Mucosa of rectum (tissue), 2 donors: ENCODE results near the gene NSUN7.
"Not testable (repeated sequence)": the region's sequence is repeated elsewhere in the genome, so short reads cannot be mapped to it uniquely, and the experiment has no call there.

Source experiments
- H3K27ac ChIP-seq, 2 donors: one replicate each; pipeline ENCODE4 v1.7.0; 2013; ENCODE audit warnings: inconsistent platforms in 2 of 2, low read depth in 2 of 2, low read length in 2 of 2
- H3K27me3 ChIP-seq, 2 donors: one replicate each; pipeline ENCODE4 v1.7.0; 2013; ENCODE audit warnings: low read length in 2 of 2; ENCODE audit not compliant: control insufficient read depth in 2 of 2, insufficient read depth in 2 of 2
- H3K36me3 ChIP-seq, 2 donors: one replicate each; pipeline ENCODE4 v1.7.0; 2013; ENCODE audit warnings: low read length in 2 of 2; ENCODE audit not compliant: control insufficient read depth in 2 of 2, insufficient read depth in 2 of 2
- H3K4me1 ChIP-seq, 2 donors: one replicate each; pipeline ENCODE4 v1.7.0; 2013; ENCODE audit warnings: low read length in 2 of 2, mild to moderate bottlenecking in 1 of 2; ENCODE audit not compliant: control insufficient read depth in 2 of 2, insufficient read depth in 2 of 2
- H3K4me3 ChIP-seq, 2 donors: one replicate each; pipeline ENCODE4 v1.7.0; 2013; ENCODE audit warnings: low read length in 2 of 2
- H3K9ac ChIP-seq, 2 donors: one replicate each; pipeline ENCODE4 v1.7.0; 2013; ENCODE audit warnings: low read length in 2 of 2, low read depth in 1 of 2, mild to moderate bottlenecking in 1 of 2
- H3K9me3 ChIP-seq, 2 donors: one replicate each; pipeline ENCODE4 v1.7.0; 2013; ENCODE audit warnings: low read length in 2 of 2; ENCODE audit not compliant: control insufficient read depth in 2 of 2
- donor health status: healthy.
- donor health status: Normal muscosa, but diverticular disease.

The NSUN7 gene

GRCh38 chr4:40749717-40750460, at the start of gene NSUN7:
Gene NSUN7 (plus strand): TSS chr4:40749955. CDS start chr4:40750694, 739 bp downstream.
- Histone ChIP-seq H3K9me3 (no peaks in the 10 kb centered on the region), H3K36me3 (no peaks in the 10 kb centered on the region), H3K4me1 (no peaks in the 10 kb centered on the region), H3K4me3 (peak within 1 kb of the TSS; percentile 77 to 86), H3K27me3 (peaks cover 0 to 2% of the 10 kb centered on the region in 2 donors), H3K27ac (peak within 1 kb of the TSS; percentile 56 to 75), H3K9ac (peak within 1 kb of the TSS; percentile 58 to 83)

- Histone ChIP-seq H3K9ac (no peak overlapping the region), H3K36me3 (no peaks in the 10 kb centered on the region), H3K4me3 (no peak overlapping the region), H3K27me3 (no peaks in the 10 kb centered on the region), H3K4me1 (no peaks in the 10 kb centered on the region), H3K9me3 (no peaks in the 10 kb centered on the region), H3K27ac (no peak overlapping the region)
Measured at GRCh38 chr4:40702137-40702799, 47.5 kb upstream of the NSUN7 start.

GRCh38 chr4:40702800-40703151, 47.0 kb upstream of the NSUN7 start:
- Histone ChIP-seq H3K4me3 (no peak overlapping the region), H3K9ac (no peak overlapping the region), H3K27me3 (no peaks in the 10 kb centered on the region), H3K9me3 (no peaks in the 10 kb centered on the region), H3K27ac (no peak overlapping the region), H3K4me1 (no peaks in the 10 kb centered on the region), H3K36me3 (no peaks in the 10 kb centered on the region)

- no peaks in the 10 kb centered on the region for H3K36me3 ChIP-seq
- H3K27me3 ChIP-seq: no peaks in the 10 kb centered on the region
- no peak overlapping the region for H3K27ac ChIP-seq
- no peak overlapping the region for H3K4me3 ChIP-seq
- H3K9me3 ChIP-seq: no peaks in the 10 kb centered on the region
- H3K9ac ChIP-seq: no peak overlapping the region
- no peaks in the 10 kb centered on the region for H3K4me1 ChIP-seq
Measured at GRCh38 chr4:40704073-40704472, 45.7 kb upstream of the NSUN7 start.

GRCh38 chr4:40710484-40711254, 39.1 kb upstream of the NSUN7 start:
- H3K9ac ChIP-seq: no peak overlapping the region
- no peak overlapping the region for H3K4me3 ChIP-seq
- H3K4me1 ChIP-seq: no peaks in the 10 kb centered on the region
- no peaks in the 10 kb centered on the region for H3K36me3 ChIP-seq
- H3K27me3 ChIP-seq: no peaks in the 10 kb centered on the region
- H3K9me3 ChIP-seq: no peaks in the 10 kb centered on the region
- H3K27ac ChIP-seq: no peak overlapping the region

- H3K36me3 ChIP-seq, H3K27ac ChIP-seq, H3K4me3 ChIP-seq, H3K4me1 ChIP-seq, H3K9me3 ChIP-seq, H3K9ac ChIP-seq, H3K27me3 ChIP-seq: not testable (repeated sequence)
Measured at GRCh38 chr4:40713001-40713400, 36.8 kb upstream of the NSUN7 start.

- Histone ChIP-seq H3K9ac (no peak overlapping the region), H3K27me3 (no peaks in the 10 kb centered on the region), H3K4me3 (no peak overlapping the region), H3K36me3 (no peaks in the 10 kb centered on the region), H3K27ac (no peak overlapping the region), H3K4me1 (peaks cover 7 to 12% of the 10 kb centered on the region in 2 donors), H3K9me3 (no peaks in the 10 kb centered on the region)
Measured at GRCh38 chr4:40713798-40714197, 36.0 kb upstream of the NSUN7 start.

- H3K9ac ChIP-seq: peak overlapping the region; percentile 47 to 50
- peaks cover 14 to 31% of the 10 kb centered on the region in 2 donors for H3K4me1 ChIP-seq
- H3K27ac ChIP-seq: peak overlapping the region; percentile 77 to 79
- H3K4me3 ChIP-seq: peak overlapping the region; percentile 26 to 47
- H3K9me3 ChIP-seq: no peaks in the 10 kb centered on the region
- H3K27me3 ChIP-seq: no peaks in the 10 kb centered on the region
- H3K36me3 ChIP-seq: no peaks in the 10 kb centered on the region
Measured at GRCh38 chr4:40718586-40718985, 31.2 kb upstream of the NSUN7 start.

- no peaks in the 10 kb centered on the region for H3K36me3 ChIP-seq
- peaks cover 14 to 31% of the 10 kb centered on the region in 2 donors for H3K4me1 ChIP-seq
- peak overlapping the region in 1 of 2 donors; percentile 50 for H3K9ac ChIP-seq
- peak overlapping the region; percentile 77 to 79 for H3K27ac ChIP-seq
- no peaks in the 10 kb centered on the region for H3K9me3 ChIP-seq
- no peaks in the 10 kb centered on the region for H3K27me3 ChIP-seq
- H3K4me3 ChIP-seq: peak overlapping the region in 1 of 2 donors; percentile 26
Measured at GRCh38 chr4:40719008-40719623, 30.6 kb upstream of the NSUN7 start.
